ENCODE measurements around the gene HOXD4.

DNA sequence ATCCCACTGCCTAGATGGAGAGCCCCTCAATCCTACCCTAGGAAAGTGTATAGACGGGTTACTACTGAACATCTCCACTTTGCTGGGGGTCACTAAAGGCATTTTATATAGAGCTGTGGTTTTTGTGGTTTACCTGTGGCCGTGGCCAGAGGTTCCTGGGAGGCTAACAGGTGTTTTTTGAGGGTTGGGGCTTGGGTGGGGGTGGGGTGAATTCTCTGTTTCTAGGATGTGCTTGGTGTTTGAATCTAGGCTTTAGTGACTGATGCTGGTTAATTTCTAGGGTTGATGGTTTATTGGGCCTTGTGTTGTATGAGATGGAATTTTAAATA, 14.1 kb upstream of the HOXD4 start:
- TF ChIP-seq, protein P1, sequence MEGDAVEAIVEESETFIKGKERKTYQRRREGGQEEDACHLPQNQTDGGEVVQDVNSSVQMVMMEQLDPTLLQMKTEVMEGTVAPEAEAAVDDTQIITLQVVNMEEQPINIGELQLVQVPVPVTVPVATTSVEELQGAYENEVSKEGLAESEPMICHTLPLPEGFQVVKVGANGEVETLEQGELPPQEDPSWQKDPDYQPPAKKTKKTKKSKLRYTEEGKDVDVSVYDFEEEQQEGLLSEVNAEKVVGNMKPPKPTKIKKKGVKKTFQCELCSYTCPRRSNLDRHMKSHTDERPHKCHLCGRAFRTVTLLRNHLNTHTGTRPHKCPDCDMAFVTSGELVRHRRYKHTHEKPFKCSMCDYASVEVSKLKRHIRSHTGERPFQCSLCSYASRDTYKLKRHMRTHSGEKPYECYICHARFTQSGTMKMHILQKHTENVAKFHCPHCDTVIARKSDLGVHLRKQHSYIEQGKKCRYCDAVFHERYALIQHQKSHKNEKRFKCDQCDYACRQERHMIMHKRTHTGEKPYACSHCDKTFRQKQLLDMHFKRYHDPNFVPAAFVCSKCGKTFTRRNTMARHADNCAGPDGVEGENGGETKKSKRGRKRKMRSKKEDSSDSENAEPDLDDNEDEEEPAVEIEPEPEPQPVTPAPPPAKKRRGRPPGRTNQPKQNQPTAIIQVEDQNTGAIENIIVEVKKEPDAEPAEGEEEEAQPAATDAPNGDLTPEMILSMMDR (IDR thresholded peaks at IDR 0.05) = no peak
- no peak for TF ChIP-seq EP300 (IDR thresholded peaks at IDR 0.05)
- no peak for TF ChIP-seq POLR2A (IDR thresholded peaks at IDR 0.05)
